ENCODE data around the gene PPP1R1A.

The PPP1R1A gene

GRCh38 chr12:54569995-54570528 lies 18.4 kb downstream of the PPP1R1A start:
- FAIRE-seq = no peak

DNA sequence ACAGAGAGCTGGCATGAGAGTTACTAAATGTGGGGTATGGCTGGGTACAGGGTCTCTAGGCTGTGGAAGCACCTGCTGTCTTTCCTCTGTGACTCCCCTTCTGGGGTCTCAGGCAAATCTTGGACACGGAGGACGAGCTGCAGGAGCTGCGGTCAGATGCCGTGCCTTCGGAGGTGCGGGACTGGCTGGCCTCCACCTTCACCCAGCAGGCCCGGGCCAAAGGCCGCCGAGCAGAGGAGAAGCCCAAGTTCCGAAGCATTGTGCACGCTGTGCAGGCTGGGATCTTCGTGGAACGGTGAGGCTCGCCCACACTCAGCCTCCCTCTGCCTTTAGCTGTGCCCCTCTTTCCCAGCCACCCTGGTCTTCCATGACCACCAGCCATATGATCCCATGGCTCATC lies 19.4 kb downstream of the PPP1R1A start:
- FAIRE-seq = no peak

DNA sequence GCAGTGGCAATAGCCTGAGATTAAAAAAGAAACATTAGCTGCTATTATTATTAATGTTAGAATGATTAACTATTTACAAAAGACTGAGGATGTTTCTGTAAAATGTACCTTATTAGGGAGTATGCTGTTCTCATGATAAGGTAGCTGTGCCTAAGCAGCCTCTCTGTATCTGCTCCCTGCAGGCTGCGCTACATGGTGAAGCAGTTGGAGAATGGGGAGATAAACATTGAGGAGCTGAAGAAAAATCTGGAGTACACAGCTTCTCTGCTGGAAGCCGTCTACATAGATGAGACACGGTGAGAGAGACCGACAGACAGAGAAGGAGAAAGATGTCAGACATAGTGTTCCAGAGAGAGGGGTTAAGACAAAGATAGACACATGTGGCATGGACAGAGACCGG lies 21.7 kb downstream of the PPP1R1A start:
- FAIRE-seq = no peak

GRCh38 chr12:54565986-54566544 lies 22.4 kb downstream of the PPP1R1A start:
- no peak for FAIRE-seq

DNA sequence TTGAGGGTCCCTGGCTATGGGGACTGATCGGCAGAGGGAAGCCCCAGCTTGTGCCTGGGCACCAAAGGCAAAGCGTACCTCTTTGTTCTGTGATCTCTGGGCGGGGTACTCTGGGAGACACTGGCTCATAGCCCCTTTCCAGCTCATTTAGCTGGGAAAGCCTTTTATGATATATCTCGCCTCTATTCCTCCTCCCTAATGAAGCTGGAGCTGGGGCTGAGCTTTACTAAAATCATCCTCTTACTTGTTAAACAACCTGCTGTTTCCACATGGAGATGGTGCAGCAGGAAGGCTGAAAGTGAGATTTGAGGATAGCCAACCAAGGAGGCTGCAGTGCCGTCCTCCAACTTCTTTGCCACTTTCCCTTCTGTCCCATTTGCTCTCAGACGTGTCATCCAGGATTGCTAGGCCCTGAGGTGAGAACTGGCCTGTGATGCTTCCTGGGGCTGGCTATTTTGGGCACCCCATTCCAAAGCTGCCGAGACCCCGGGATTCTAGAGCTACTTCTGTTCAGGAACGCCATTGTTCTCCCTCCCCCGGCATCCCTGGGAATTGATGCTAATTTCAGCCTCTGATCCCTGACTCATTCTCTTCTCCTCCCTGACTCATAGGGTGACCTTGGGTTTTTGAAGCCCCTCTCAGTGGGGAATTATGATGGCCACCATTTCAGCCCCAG lies 23.0 kb downstream of the PPP1R1A start:
- FAIRE-seq = no peak

DNA sequence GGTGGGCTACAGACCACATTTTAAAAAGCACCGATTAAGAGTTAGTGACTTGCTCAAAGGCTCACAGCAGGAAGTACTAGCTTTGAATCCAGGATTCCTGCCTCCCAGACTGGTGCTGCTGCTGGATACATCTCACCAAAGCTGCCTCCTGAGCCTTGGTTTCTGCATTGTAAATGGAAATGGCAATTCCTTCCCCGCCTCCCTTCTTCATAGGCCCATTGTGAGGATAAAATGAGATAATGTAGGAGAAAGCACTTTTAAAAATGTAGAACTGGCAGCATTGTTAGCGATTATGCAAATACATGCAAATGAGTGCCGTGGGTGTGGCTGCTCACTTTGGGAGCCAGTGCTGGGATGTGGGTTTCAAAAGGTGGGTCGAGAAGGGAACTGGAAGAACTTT lies 23.7 kb downstream of the PPP1R1A start:
- FAIRE-seq = no peak

- FAIRE-seq = no peak
Observed at GRCh38 chr12:54563787-54564186, 24.7 kb downstream of the PPP1R1A start.

- no peak for FAIRE-seq
Observed at GRCh38 chr12:54562750-54563356, 25.6 kb downstream of the PPP1R1A start.

DNA sequence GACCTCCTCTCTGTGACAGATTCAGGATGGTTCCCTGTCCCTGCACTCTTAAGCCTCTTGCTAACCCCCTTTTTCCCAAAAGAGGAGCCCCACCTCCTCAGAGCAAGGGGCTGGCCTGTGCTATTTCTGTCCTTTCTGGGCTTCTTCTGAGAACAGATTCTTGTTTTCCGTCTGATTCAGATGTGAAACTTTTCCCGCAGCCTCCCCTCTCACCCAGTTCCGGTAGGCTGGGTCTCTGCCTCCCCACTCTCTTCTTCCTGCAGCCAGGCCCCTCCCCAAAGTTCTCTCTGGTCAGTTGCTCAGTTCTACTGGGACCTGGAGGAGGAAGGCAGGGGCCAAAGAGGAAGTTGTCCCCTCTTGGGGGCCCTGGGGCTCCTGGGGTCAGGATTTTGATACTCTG lies 27.3 kb downstream of the PPP1R1A start:
- FAIRE-seq = no peak

DNA sequence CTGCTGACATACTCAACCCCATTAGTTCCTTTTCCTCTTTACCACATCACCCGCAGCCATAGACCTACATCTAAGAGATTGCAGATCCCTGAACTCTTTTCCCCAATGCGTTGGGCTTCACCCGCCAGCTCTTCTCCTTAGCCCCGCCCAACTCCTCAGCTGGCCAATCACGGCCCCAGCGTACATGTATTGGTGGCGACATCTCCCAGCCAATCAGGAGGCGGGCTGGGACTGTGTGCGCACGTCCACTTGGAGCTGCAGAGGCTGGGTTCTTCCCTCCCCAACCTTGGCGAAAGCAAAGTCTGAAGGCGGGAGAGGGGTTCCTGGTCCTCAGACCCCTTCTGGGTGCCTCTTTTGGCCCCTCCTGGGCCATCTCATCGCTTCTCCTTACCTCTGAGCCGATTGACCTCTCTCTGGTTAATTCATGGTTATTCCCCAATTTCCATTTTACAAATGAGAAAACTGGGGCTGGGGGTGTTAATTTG lies 28.0 kb downstream of the PPP1R1A start:
- no peak for FAIRE-seq

DNA sequence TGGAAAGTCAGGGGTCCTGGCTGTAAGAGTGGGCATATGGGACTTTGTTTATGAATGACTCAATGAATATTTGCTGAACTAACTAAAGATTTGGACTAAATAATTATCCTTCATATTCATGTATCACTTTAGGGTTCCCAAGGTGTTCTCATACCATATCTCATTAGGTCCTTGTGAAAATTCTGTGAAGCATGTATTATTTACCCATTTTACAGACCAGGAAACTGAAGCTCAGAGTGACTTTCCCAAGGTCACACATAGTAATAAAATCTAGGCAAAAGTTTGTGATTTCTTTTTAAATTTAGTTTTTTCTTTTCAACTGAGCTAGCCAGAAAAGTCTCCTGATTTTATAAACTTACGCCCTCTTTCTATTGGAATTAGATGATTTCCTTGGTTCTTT lies 29.7 kb downstream of the PPP1R1A start:
- no peak for FAIRE-seq

DNA sequence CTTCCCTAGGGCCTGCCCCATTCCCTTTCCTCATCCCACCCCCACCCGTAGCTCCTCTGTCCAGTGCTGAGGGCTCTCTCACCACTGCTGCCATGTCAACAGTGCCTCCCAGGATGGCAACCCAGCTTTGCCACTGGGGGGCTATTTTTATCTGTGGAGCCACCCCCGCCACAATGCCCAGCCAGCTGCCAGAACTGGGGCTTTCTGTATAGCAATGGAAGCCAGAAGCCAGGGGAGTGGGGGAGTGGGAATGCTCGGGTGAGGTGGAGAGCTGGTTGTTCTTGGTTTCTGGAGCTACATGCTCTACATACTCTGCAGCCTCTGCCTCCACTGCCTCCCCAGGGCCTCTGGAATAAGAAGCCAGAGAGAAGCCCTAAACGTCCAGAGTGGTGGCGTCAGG lies 30.1 kb downstream of the PPP1R1A start:
- FAIRE-seq = no peak

DNA sequence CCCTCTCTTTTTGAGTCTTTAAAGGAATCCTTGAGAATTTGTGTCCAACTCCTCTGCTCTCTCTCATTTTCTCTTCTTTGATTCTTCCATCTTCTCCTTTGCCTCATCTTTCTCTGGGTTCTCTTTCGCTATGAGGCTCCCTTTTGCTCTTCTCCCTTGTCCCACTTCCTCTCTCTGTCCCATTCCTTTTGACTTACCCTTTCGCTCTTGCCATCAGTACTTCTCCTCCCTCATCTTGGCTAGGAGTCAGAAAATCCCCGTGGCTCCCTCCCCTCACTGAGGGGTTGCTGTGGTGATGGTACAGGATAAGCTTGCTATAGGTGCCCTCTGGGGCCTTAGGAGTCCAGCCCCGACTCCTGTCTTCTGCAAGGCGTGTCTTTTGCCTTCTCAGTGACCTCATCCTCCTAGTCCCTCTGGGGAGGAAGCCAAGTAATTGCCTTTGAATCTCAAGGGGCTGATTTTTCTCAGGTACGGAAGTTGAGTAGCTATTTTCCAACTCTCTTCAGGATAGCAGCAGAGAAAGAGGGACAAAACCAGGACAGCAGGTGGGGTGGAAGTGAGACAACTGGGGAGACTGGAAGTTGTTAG lies 32.7 kb downstream of the PPP1R1A start:
- FAIRE-seq = no peak

DNA sequence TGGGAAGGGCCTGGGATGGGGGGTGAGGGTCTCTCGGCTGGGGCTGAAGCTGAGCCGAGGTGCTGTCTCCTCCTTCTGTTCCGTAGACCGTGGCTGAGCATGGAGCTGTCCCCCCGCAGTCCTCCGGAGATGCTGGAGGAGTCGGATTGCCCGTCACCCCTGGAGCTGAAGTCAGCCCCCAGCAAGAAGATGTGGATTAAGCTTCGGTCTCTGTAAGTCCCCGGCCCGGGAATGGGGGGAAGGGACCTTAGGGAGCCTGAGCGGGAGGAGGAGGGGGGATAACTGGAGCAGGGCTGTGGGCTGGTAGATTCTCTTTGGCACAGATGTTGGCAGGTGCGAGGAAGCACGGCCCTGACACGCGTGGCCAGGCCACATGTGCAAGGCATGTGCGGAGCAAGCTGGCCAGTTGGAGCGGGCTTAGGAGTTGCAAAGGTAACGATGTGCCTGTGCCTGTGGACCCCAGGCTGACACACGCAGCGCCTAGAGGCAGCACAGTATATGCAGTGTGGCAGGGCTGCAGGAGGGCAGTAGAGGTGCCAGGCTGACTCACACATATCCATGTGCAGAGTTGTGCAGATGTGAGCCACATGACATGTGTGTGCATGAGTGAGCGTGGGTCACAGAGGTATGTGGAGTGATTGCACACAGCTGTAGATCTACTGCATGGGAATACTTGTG lies 38.5 kb downstream of the PPP1R1A start:
- no peak for FAIRE-seq

GRCh38 chr12:54546511-54546910 lies 41.9 kb downstream of the PPP1R1A start:
- FAIRE-seq = no peak

- FAIRE-seq = no peak
Observed at GRCh38 chr12:54544743-54545142, 43.7 kb downstream of the PPP1R1A start.

DNA sequence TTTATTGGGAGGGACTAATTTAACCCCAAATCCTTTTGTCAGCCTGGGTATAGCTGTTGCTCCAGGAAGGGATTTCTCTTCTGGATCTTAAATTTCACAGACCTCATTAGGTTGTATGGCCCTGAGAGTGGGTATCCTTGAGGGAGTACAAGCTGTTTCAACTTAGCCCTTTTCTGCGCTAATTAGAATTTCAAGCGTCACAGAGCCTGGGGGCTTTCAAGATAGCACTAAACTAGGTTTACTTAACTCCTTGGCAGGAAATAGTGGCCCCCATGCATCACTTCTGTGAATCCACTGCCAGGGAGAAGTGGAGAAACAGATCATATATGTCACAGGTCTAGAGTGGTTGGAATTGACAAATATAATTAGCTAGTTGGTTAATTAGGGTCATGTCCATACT lies 44.9 kb downstream of the PPP1R1A start:
- no peak for FAIRE-seq

GRCh38 chr12:54541751-54542290 lies 46.6 kb downstream of the PPP1R1A start:
- no peak for FAIRE-seq

DNA sequence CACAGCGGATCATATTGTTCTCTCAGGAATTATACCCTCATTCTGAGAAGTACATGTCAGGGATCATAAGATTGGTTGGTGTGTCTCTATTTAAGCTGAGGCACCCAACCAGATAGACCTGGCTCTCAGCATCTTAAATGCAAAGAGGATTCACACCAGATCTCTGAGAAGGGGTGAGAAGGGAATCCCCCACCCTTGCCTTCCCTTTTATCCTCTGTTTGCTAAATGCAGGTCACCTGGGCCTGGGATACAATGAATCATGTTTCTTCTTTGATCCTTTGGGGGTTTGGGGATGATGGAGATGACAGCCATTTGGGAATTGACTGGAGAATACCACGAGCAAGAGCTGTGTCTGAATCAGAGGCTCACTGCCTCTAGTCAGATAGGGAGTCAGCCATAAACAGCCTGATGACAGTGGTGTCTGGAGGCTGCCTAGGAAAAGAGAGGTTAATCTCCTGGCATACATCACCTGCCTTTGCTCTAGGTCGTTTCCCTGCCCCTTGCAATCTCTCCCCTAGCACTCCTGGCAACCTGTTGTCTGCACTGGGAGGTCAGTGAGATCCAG lies 50.2 kb downstream of the PPP1R1A start:
- FAIRE-seq = no peak

DNA sequence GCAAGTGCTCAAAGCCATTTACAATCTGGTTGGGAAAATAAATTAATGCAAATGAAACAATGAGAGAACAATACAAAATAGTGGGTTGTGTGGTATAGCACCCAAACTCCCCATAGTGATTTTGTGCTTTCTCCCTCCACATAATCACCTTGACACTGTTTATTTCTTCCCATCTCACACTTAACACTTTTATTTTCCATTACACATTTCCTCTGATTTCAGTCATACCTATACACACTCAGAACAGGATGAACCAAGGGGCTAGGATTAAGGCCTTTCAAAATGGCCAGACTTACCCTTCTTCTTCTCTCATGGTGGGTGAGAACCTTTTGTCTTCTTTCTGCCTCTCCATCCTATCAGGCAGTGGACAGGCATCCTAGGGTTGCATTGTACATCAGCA lies 53.0 kb downstream of the PPP1R1A start:
- no peak for FAIRE-seq

- FAIRE-seq = no peak
Observed at GRCh38 chr12:54529581-54529980, 58.9 kb downstream of the PPP1R1A start.
